KMS-11 (cell line): ENCODE results near the gene PPARG.

Experiments used
- H2AFZ ChIP-seq: fragments of 200-600 bp; sonication (generic); 2 replicates; pipeline ENCODE4 v1.6.1; 2016; ENCODE audit warnings: antibody characterized with exemption, mixed run types, low read depth
- H3K27ac ChIP-seq: fragments of 200-600 bp; sonication (generic); 2 replicates; pipeline ENCODE4 v1.6.1; 2016; ENCODE audit warnings: mild to moderate bottlenecking, mixed run types
- H3K27me3 ChIP-seq: fragments of 200-600 bp; sonication (generic); 2 replicates; pipeline ENCODE4 v1.6.1; 2017; ENCODE audit warnings: mild to moderate bottlenecking, low read depth, mixed run types, moderate library complexity; ENCODE audit not compliant: insufficient read depth
- H3K36me3 ChIP-seq: fragments of 200-600 bp; sonication (generic); 2 replicates; pipeline ENCODE4 v1.6.1; 2017; ENCODE audit warnings: mild to moderate bottlenecking, mixed run types; ENCODE audit not compliant: insufficient read depth
- H3K4me1 ChIP-seq: fragments of 200-600 bp; sonication (generic); 2 replicates; pipeline ENCODE4 v1.6.1; 2016; ENCODE audit warnings: mild to moderate bottlenecking, low read depth, mixed run types; ENCODE audit not compliant: poor library complexity, severe bottlenecking
- H3K4me2 ChIP-seq: fragments of 200-600 bp; sonication (generic); 2 replicates; pipeline ENCODE4 v1.7.0; 2016; ENCODE audit warnings: mild to moderate bottlenecking, mixed run types
- H3K4me3 ChIP-seq: fragments of 200-600 bp; sonication (generic); IDR thresholded peaks from 2 replicates; pipeline ENCODE4 v1.6.1; 2017; ENCODE audit warnings: low read depth, low read length, mixed read lengths; ENCODE audit not compliant: insufficient read depth
- H3K79me2 ChIP-seq: fragments of 200-600 bp; sonication (generic); 2 replicates; pipeline ENCODE4 v1.6.1; 2016; ENCODE audit warnings: low read depth, mixed run types; ENCODE audit not compliant: insufficient read depth
- H3K9ac ChIP-seq: fragments of 200-600 bp; sonication (generic); 2 replicates; pipeline ENCODE4 v1.6.1; 2016; ENCODE audit warnings: mild to moderate bottlenecking, mixed run types
- H4K20me1 ChIP-seq: fragments of 200-600 bp; sonication (generic); 2 replicates; pipeline ENCODE4 v1.6.1; 2016; ENCODE audit warnings: mild to moderate bottlenecking, mixed run types; ENCODE audit not compliant: insufficient read depth
- TF ChIP-seq, protein P1 (sequence below): fragments of 200-600 bp; sonication (generic); conservative IDR thresholded peaks from 2 replicates; pipeline ENCODE4 v1.6.1; 2017; ENCODE audit warnings: low read depth, mild to moderate bottlenecking, antibody characterized with exemption, low read length, moderate library complexity, mixed read lengths

Gene PPARG

DNA sequence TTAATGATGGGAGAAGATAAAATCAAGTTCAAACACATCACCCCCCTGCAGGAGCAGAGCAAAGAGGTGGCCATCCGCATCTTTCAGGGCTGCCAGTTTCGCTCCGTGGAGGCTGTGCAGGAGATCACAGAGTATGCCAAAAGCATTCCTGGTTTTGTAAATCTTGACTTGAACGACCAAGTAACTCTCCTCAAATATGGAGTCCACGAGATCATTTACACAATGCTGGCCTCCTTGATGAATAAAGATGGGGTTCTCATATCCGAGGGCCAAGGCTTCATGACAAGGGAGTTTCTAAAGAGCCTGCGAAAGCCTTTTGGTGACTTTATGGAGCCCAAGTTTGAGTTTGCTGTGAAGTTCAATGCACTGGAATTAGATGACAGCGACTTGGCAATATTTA lies 127.9 kb downstream of the PPARG start:
- H3K79me2 ChIP-seq: no peaks in the 10 kb centered on the region
- H3K9ac ChIP-seq: no peak overlapping the region
- H4K20me1 ChIP-seq: no peaks in the 10 kb centered on the region
- no peaks in the 10 kb centered on the region for H3K4me1 ChIP-seq
- H3K27ac ChIP-seq: no peak overlapping the region
- H3K36me3 ChIP-seq: no peaks in the 10 kb centered on the region
- no peak overlapping the region for H2AFZ ChIP-seq
- H3K4me3 ChIP-seq: no peak overlapping the region
- no peaks in the 10 kb centered on the region for H3K27me3 ChIP-seq
- no peak overlapping the region for H3K4me2 ChIP-seq
- TF ChIP-seq, protein P1, sequence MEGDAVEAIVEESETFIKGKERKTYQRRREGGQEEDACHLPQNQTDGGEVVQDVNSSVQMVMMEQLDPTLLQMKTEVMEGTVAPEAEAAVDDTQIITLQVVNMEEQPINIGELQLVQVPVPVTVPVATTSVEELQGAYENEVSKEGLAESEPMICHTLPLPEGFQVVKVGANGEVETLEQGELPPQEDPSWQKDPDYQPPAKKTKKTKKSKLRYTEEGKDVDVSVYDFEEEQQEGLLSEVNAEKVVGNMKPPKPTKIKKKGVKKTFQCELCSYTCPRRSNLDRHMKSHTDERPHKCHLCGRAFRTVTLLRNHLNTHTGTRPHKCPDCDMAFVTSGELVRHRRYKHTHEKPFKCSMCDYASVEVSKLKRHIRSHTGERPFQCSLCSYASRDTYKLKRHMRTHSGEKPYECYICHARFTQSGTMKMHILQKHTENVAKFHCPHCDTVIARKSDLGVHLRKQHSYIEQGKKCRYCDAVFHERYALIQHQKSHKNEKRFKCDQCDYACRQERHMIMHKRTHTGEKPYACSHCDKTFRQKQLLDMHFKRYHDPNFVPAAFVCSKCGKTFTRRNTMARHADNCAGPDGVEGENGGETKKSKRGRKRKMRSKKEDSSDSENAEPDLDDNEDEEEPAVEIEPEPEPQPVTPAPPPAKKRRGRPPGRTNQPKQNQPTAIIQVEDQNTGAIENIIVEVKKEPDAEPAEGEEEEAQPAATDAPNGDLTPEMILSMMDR: no peak

DNA sequence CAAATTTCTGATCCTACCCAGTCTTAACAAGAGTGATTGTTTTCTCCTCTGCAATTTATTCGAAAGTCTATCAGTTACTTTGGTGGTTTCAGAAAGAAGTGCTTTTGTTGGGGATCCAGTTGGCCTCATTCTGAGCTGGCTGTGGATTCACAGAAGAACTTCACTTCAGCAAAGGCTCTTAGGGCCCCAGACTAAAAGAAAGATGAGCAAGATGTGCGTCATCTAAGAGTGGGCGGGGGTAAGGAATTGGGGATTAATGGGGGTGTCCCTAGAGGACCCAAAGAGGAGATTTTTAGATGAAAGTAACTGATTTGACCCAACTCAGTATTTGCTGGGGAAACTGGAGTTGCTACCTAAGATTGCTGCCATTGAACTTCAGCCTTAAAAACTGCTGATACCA lies 131.5 kb downstream of the PPARG start:
- no peak overlapping the region for H3K9ac ChIP-seq
- TF ChIP-seq, protein P1: no peak
- H4K20me1 ChIP-seq: no peaks in the 10 kb centered on the region
- H3K36me3 ChIP-seq: no peaks in the 10 kb centered on the region
- H3K4me1 ChIP-seq: no peaks in the 10 kb centered on the region
- H3K27me3 ChIP-seq: no peaks in the 10 kb centered on the region
- no peaks in the 10 kb centered on the region for H3K79me2 ChIP-seq
- no peak overlapping the region for H3K27ac ChIP-seq
- no peak overlapping the region for H3K4me3 ChIP-seq
- H3K4me2 ChIP-seq: no peak overlapping the region
- H2AFZ ChIP-seq: no peak overlapping the region

DNA sequence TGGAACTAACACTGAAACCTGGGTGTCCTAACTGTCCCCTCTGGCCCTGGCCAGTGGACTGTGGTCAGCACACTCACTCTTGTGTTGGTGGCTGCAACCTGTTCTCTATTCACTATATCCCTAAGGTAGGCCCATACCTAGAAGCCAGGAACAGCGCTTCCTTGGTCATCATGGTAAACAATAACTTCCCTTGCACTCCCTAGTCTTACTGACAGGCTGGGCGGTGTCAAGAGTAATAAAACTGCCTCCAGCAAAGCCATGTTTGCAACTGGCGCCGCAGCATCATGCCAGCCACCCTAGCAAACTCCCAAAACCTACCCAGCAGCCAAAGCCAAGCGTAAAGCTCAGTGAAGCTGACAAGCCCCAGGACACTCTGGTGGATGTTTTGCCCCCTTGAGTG lies 132.3 kb downstream of the PPARG start:
- Histone ChIP-seq H3K27ac (no peak overlapping the region), H3K4me2 (no peak overlapping the region), H2AFZ (no peak overlapping the region), H3K79me2 (no peaks in the 10 kb centered on the region), H3K9ac (no peak overlapping the region), H4K20me1 (no peaks in the 10 kb centered on the region), H3K36me3 (no peaks in the 10 kb centered on the region), H3K27me3 (no peaks in the 10 kb centered on the region), H3K4me1 (no peaks in the 10 kb centered on the region), H3K4me3 (no peak overlapping the region)
- TF ChIP-seq, protein P1: no peak

DNA sequence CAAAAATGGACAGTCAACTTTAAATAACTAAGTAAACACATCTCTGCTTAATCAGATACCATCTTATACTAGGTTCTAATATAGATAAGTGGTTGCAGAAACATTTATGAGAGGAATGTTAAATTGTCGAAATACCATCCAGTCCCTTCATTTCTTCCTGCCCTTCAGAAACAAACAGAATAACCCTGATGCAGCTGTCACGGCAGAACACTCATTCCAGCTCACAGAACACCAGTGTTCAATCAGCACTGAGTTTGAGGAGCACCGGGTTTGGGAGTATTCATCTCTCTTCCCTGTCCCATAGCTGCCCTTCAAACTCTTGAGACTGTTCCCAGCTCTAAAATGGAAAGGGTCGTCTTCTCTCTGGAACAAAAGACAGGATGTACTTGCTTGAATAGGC lies 134.3 kb downstream of the PPARG start:
- TF ChIP-seq, protein P1: no peak
- no peak overlapping the region for H2AFZ ChIP-seq
- no peak overlapping the region for H3K4me2 ChIP-seq
- H3K4me3 ChIP-seq: no peak overlapping the region
- no peak overlapping the region for H3K9ac ChIP-seq
- no peak overlapping the region for H3K27ac ChIP-seq
- H4K20me1 ChIP-seq: no peaks in the 10 kb centered on the region
- H3K79me2 ChIP-seq: no peaks in the 10 kb centered on the region
- no peaks in the 10 kb centered on the region for H3K36me3 ChIP-seq
- H3K4me1 ChIP-seq: no peaks in the 10 kb centered on the region
- H3K27me3 ChIP-seq: no peaks in the 10 kb centered on the region
